KG1 (cell line): Measurements from ENCODE around the gene TEX47.

Experiments used
- DNase-seq: peaks from one replicate; lab custom pipeline; 2025; lab: John Stamatoyannopoulos, UW

Gene TEX47

DNA sequence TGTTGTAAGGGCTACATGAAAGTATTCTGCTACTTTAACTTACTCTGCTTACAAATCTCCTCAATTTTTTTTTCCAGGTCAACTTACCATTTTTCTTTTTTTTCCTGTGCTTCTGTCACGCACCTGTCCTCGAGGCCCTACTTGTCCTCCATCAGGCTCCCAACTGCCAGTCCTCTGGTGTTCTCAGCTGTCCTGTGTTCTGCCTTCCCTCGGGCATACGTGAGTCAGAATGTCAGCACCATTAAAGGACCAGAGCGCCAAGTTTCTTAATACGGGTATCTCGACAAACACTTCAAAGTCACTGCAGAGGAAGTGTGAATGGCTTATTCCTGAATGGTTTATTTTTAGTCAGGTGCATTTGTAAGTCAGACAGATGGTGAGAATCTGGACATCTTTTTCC lies at the start of gene TEX47:
TEX47 (minus strand) TSS at position 185 of the 400 bp plus-strand sequence. CDS start 795 bp downstream, outside the sequence.
- no peak for DNase-seq

DNA sequence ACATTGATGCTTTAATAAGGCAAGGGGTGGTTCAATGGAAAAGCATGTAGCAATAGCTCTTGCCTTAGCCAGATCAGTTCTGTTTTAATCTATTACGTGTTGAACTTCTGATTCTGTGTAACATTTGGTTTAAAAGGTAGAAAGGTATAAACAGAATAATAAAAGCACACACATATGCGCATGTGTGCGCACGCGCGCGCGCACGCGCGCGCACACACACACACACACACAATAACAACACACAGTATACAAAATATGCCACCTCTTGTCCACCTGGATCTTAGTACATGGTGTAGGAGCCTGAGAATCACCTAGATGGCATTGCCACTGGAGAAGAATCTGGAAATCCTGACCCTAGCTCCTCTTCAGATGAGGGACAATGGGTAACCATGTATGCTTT lies 49.6 kb upstream of the TEX47 start:
- no peak for DNase-seq

DNA sequence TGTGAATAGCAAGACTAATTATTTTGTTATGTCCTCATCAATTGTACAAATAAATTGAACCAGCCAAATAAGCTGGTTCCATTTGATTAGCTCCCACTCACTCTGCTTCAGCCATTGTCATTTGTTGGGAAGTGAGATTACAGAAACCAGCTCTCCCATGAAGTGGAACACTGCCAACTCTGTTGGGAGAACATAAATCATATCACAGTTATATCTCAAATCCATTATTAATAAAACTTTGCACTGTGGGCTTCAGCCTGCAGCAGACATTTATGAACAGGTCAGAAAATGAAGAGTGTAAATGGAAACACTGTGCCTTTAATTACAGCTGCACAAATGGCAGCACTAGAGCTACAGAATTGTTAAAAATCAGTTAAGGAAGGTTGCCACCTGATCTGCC lies 46.7 kb upstream of the TEX47 start:
- DNase-seq: no peak

DNA sequence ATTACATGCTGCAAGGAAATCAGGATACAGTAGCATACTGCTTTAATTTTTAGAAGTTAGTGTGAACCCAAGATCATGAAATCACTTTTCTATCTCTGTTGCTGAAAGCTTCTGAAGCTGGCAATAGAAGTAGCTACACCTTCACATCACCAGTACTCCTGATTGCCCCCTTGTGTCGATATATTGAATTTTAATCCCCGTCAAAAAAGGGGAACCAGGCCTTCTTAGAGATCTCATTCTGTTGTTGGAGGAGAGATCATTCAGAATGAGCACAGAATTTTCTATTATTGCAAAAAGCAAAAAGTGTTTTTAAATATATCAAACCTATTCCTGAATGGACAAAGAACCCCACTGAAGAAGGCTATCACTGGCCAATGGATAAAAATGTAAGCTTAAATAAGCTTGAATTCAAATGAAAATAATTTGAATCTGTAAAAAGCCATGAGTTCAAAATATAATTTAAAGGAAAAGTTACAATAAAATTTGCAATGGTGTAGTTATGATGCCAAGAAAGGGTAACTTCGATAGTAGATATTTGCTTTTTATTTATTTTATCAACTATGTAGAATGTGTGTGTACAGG lies 39.7 kb upstream of the TEX47 start:
- peak; percentile 1 for DNase-seq

DNA sequence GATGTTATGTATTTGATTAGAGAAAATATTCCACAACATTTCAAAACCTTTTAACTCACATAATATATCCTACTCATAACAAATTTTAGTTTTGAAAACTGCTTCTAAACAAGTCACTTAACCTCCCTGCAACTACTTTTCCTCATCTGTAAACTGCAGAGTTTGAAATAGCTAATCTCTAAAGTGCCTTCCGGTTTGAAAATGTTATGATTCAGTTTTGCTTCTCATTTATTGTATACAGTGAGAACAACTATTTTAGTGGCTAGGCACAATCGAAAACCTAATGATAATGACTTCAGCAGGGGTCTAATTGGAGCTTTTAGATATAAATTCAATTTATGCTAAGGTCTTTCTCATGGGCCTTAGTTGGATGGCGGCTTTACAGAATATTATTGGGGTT lies 30.7 kb upstream of the TEX47 start:
- DNase-seq: no peak

GRCh38 chr7:88818552-88818951 lies 23.0 kb upstream of the TEX47 start:
- DNase-seq: no peak

DNA sequence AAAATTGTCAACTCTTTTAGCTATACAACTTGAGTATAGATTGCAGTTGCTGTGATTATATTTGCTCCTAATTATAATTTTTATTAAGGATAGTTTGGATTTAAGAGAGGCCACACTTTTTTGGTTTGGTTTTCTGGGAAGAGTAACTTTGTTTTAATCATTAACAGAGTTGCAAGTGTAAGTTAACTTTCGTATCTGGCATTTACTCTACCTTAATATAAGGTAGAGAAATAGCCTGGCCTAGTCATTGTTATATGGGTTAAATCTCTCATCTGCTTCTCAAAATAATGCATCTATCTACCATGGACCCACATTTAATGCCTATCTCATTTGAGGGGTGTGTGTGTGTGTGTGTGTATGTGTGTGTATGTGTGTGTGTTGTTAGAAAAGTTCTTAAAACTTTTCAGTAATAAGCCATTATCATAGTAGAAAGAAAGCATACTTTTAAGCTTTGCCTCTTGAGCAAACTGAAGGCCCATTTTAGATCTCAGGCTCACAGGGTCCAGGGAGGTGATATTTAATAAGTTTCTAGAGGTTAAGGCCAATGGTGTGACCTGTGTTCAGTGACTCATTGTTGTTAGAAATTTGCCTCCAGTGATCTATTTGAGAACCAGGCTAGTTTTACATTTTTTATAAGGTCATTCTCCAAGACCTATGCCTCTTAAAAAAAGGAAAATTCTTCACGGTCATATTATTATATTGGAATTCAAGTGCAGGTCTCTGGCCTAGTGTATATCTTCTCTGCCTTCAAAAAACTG lies 10.9 kb upstream of the TEX47 start:
- DNase-seq: no peak

GRCh38 chr7:88801046-88801445 lies 5.5 kb upstream of the TEX47 start:
- DNase-seq: no peak

DNA sequence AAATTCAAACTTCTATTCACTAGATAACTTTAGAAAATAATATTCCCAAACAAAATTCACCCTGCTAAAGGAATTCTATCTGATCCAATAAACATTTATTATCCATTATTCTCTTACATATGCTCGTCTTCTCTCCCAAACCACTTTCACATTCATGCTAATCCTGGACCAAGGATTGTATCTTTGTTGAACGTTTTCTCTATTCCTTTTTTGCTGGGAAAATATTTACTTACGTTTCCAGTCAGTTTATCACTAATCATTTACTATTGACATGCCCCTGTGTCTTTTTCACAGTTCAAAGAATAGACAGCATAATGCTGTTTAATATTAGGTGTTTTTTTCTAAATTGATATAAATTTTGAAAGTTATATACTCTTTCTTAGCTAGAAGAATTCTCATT lies 3.2 kb downstream of the TEX47 start:
- no peak for DNase-seq

DNA sequence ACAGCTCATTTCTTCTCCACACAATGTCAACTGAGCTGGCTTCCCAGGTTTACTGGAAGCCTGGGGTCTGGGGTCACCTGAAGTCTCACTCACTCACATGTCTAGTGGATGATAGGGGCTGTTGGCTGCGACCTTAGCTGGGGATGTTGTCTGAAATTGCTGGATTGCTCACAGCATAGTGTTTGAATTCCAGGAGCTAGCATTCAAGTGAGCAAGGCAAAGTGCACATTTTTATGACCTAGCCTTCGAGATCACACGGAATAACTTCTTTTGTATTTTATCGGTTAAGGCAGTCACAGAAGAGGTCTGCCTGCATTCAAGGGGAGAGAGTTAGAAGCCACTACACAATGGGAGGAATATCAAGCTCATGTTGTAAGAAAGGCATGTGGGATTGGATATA lies 3.6 kb downstream of the TEX47 start:
- DNase-seq: no peak

DNA sequence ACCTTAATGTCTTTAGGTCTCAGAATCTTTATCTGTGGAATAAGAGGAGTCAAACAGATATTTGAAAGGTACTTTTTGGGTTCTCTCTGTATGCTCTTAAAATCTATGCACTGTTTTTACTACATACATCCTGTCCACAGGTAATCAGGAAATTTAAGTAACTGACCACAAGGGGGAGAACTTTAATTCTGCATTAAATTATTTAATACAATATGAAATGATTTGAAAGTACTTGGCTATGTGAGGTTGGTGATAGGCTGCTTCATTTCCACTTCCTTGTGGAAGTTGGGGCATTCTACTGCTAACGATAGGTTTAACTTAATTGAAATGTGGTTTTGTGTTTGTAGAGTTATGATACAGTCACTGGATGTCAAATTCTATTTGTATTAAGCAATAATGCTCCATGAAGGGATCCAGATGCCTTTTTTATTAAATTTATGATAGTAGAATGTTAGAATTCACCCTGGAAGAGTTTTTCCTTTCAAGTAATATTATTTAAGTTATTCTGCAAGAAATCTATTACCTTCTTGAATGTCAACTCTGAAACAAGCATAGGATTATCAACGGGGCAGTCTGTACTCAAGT lies 6.0 kb downstream of the TEX47 start:
- no peak for DNase-seq

DNA sequence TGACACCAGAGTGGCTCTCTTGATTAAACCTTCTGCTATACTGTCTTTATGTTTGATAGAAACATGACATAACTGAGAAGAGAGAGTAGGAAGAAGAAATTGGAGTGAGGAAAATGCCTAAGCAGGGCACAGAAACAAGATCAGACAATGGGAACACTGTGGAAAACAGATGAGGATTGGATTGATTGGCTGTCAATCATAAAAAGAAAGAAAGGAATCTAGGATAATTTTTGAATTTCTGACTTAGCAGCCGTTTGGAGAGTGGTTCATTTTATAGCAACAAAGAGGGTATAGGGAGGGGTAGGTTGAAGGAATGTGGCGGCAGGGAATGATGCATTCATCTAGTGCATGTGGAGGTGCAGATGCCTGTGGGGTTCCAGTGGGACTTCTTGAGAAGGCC lies 7.8 kb downstream of the TEX47 start:
- no peak for DNase-seq

GRCh38 chr7:88775838-88776237 lies 19.7 kb downstream of the TEX47 start:
- DNase-seq: no peak

DNA sequence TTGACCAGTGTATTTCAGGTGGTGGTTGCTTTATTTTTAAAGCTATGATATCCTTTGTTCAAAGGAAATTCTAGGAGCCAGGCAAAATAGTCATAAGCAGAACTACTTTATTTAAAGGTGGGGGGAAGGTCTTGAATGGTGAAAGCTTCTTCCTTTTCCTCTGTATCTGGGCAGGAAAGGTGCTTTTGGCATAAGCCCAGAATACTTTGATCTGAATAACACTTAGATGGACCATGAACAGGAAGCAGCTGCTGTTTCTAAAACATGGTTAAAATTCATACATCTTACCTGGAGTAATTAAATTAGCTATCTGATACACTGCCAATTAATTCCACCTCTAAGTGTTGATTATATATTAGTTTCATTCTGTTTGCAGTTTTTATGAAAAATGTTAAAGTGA lies 22.8 kb downstream of the TEX47 start:
- no peak for DNase-seq

DNA sequence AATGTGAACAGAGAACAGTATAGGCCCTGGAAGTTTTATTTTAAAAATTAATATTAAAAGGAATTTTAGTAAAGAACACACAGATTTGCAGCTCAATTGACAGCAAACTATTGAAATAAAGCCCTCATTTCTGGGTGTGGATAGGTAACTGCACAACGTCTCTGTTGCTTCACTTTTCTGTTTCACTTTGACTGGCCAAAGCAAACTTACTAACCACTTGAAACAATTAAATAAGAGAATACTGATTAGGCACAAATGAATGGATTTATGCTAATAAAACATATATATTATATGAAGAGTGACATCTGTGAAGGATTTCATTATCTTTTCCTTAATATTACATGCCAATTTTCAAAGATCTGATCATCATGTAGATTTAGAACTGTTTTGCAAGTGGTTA lies 24.1 kb downstream of the TEX47 start:
- no peak for DNase-seq

DNA sequence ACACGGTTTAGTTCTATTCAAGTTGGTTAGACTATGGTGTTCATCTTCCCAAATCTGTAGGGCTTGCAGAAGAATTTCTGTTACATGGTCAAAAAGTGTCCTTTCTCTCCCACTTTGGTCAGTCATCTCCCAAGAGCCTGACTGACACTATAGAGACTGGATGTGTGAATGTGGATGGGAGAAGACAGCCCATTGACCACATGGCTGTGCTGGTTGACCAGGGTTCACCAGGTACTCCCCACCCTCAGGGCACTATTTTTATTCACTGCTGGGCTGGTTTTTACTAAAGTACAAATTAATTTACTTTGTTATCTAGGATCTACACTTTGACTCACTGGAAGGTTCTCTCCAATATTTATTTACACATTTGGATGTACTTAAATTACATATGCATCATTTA lies 33.8 kb downstream of the TEX47 start:
- no peak for DNase-seq

- peak; percentile 15 for DNase-seq
Observed at GRCh38 chr7:88760136-88760515, 35.4 kb downstream of the TEX47 start.

GRCh38 chr7:88759230-88760135 lies 36.1 kb downstream of the TEX47 start, which contains the start of gene ZNF804B:
ZNF804B (plus strand) TSS chr7:88759700; CDS start chr7:88759977, 277 bp downstream.
- DNase-seq: no peak

GRCh38 chr7:88758381-88759229 lies 36.9 kb downstream of the TEX47 start:
- no peak for DNase-seq

- no peak for DNase-seq
Observed at GRCh38 chr7:88757371-88757770, 38.2 kb downstream of the TEX47 start.

GRCh38 chr7:88756802-88757201 lies 38.7 kb downstream of the TEX47 start:
- no peak for DNase-seq
